Measurements from ENCODE around the gene ECI1.

- TF ChIP-seq, protein P1, sequence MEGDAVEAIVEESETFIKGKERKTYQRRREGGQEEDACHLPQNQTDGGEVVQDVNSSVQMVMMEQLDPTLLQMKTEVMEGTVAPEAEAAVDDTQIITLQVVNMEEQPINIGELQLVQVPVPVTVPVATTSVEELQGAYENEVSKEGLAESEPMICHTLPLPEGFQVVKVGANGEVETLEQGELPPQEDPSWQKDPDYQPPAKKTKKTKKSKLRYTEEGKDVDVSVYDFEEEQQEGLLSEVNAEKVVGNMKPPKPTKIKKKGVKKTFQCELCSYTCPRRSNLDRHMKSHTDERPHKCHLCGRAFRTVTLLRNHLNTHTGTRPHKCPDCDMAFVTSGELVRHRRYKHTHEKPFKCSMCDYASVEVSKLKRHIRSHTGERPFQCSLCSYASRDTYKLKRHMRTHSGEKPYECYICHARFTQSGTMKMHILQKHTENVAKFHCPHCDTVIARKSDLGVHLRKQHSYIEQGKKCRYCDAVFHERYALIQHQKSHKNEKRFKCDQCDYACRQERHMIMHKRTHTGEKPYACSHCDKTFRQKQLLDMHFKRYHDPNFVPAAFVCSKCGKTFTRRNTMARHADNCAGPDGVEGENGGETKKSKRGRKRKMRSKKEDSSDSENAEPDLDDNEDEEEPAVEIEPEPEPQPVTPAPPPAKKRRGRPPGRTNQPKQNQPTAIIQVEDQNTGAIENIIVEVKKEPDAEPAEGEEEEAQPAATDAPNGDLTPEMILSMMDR (IDR thresholded peaks at IDR 0.05; ENCODE audit: low read depth, low read length) = no peak
- TF ChIP-seq POLR2A (IDR thresholded peaks at IDR 0.05; ENCODE audit: extremely low read depth, insufficient read length) = no peak
Measured at GRCh38 chr16:2237493-2238149, 13.8 kb downstream of the ECI1 start.
